Caco-2 (cell line): ENCODE measurements around the gene ECE1. TPM values are rescaled to one million over a fixed set of nuclear protein-coding genes. Genes with fewer than 3 reads are reported as not detected.
"Not testable (repeated sequence)": the region's sequence is repeated elsewhere in the genome, so short reads cannot be mapped to it uniquely, and the experiment has no call there.

Experiments
- BruUV-seq: library from RNA; stranded (reverse); fragments of 400-500 nt; replicated peaks from 2 replicates; lab custom pipeline; 2021; lab: Mats Ljungman, UMichigan
- CTCF ChIA-PET: fragments of 300-600 bp; sonication (Branson Sonifier 250); formaldehyde crosslinking; loops from one replicate; lab custom pipeline; 2022; ENCODE audit warnings: antibody characterized with exemption; lab: Charles Lee
- POLR2A ChIA-PET: fragments of 300-600 bp; sonication (Branson Sonifier 250); formaldehyde crosslinking; loops from one replicate; lab custom pipeline; 2022; ENCODE audit warnings: antibody characterized with exemption; lab: Charles Lee
- DNase-seq, 2 experiments: peaks; one replicate each; pipeline versions ENCODE4 v3.0.0 to v3.0.0-alpha.2; 2020 to 2022
- H3K27me3 ChIP-seq: replicated peaks from 2 replicates; pipeline ENCODE4 v1.6.0; 2011; ENCODE audit warnings: low read length; ENCODE audit not compliant: control insufficient read depth, insufficient read depth
- H3K36me3 ChIP-seq: 2 replicates; pipeline ENCODE4 v1.5.1; 2011; ENCODE audit warnings: low read length; ENCODE audit not compliant: control insufficient read depth, insufficient read depth
- H3K4me1 ChIP-seq: fragments of 250-450 bp; sonication (Bioruptor Pico); 2 replicates; pipeline ENCODE4 v1.5.1; 2020; ENCODE audit warnings: mild to moderate bottlenecking
- H3K4me3 ChIP-seq: 2 replicates; pipeline ENCODE4 v1.5.1; 2011; ENCODE audit warnings: low read depth, mild to moderate bottlenecking, control low read depth, low read length
- H3K9me3 ChIP-seq: fragments of 250-450 bp; sonication (Bioruptor Pico); 2 replicates; pipeline ENCODE4 v1.5.1; 2020; ENCODE audit warnings: mild to moderate bottlenecking, moderate library complexity
- H3K27ac Mint-ChIP-seq: one replicate; pipeline ENCODE4 v1.8.0; 2022; ENCODE audit warnings: mixed read lengths; ENCODE audit not compliant: unreplicated experiment
- H3K27me3 Mint-ChIP-seq: one replicate; pipeline ENCODE4 v1.8.0; 2022; ENCODE audit warnings: mixed read lengths; ENCODE audit not compliant: insufficient read depth, unreplicated experiment
- H3K36me3 Mint-ChIP-seq: one replicate; pipeline ENCODE4 v1.8.0; 2022; ENCODE audit warnings: mild to moderate bottlenecking, mixed read lengths; ENCODE audit not compliant: insufficient read depth, unreplicated experiment
- H3K4me1 Mint-ChIP-seq: one replicate; pipeline ENCODE4 v1.8.0; 2022; ENCODE audit warnings: low read depth, mixed read lengths; ENCODE audit not compliant: unreplicated experiment
- H3K4me3 Mint-ChIP-seq: one replicate; pipeline ENCODE4 v1.8.0; 2022; ENCODE audit warnings: mild to moderate bottlenecking, moderate library complexity, mixed read lengths; ENCODE audit not compliant: unreplicated experiment
- H3K9me3 Mint-ChIP-seq: one replicate; pipeline ENCODE4 v1.8.0; 2022; ENCODE audit warnings: mixed read lengths; ENCODE audit not compliant: unreplicated experiment
- intact Hi-C: fragments of 100-400 bp; cut with micrococcal nuclease; formaldehyde crosslinking; loops from one replicate; pipeline ENCODE4 v1.10.0; 2022; ENCODE audit not compliant: unreplicated experiment
- total RNA-seq: library from RNA; stranded (reverse); gene quantifications from 2 replicates; pipeline ENCODE4 v1.2.3, GENCODE V29; 2022
- TF ChIP-seq, protein P1 (sequence below), 2 experiments: fragments of 200-600 bp in 1 of 2; IDR thresholded peaks; 1 replicate in 1 of 2; 2 replicates in 1 of 2; pipeline versions ENCODE4 v1.5.1 to v1.8.0; 2011 to 2022; ENCODE audit warnings: antibody characterized with exemption in 1 of 2, control low read depth in 1 of 2, inconsistent platforms in 1 of 2, low read depth in 1 of 2, low read length in 1 of 2, mild to moderate bottlenecking in 1 of 2, moderate library complexity in 1 of 2; ENCODE audit not compliant: insufficient read depth in 1 of 2, severe bottlenecking in 1 of 2, unreplicated experiment in 1 of 2

ECE1 gene
- total RNA-seq, 1 experiment from 2014 or later = 50.2 TPM

DNA sequence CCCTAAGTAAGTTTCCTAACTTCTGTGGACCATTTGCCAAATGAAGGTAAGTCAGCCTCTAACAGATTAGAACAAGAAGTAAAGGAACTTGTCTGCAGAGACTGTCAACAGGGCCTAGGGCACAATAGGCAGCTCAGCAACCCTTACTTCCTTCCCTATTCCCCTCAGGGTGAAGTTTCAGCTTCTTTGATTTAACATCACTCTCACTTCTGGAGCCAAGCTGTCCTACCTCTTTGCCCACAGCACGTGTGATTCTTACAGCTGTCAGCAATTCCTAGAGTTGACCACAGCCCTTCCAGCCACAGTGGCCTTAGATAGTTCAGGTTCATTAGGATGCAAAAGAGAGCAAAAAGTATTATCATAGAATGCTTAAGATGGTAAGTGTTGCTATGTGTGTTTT is 106.0 kb downstream of the ECE1 start:
- intact Hi-C loops = no loop called here
- H3K27me3 Mint-ChIP-seq = no peaks in the 10 kb centered on the region

DNA sequence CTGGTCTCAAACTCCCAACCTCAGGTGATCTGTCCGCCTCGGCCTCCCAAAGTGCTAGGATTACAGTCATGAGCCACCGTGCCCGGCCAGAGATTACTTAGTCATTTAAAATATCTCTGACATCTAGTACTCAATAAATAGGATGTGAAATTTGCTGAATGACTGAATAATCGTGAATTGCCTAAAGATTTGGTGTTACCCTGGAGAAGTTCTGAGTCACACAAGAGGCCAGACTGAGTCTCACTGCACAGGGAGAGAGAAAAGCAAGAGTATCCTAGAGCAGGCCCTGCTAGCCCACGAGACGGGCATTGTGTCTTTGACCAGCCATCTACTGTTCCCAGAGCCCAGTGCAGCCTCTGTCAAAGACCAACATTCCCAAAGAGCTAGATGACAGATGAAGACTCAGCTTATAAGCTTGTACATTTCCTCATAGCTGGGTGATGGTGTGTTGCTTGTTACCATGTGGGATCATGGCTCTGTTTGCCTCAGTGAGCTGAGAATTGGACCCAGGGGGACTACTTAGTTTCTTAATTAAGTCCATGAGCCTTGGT is 108.0 kb downstream of the ECE1 start:
- BruUV-seq = no TSS peak
- ChIA-PET POLR2A (no interaction called here), CTCF (no interaction called here)
- no peaks in the 10 kb centered on the region for H3K27me3 ChIP-seq
- TF ChIP-seq, protein P1, sequence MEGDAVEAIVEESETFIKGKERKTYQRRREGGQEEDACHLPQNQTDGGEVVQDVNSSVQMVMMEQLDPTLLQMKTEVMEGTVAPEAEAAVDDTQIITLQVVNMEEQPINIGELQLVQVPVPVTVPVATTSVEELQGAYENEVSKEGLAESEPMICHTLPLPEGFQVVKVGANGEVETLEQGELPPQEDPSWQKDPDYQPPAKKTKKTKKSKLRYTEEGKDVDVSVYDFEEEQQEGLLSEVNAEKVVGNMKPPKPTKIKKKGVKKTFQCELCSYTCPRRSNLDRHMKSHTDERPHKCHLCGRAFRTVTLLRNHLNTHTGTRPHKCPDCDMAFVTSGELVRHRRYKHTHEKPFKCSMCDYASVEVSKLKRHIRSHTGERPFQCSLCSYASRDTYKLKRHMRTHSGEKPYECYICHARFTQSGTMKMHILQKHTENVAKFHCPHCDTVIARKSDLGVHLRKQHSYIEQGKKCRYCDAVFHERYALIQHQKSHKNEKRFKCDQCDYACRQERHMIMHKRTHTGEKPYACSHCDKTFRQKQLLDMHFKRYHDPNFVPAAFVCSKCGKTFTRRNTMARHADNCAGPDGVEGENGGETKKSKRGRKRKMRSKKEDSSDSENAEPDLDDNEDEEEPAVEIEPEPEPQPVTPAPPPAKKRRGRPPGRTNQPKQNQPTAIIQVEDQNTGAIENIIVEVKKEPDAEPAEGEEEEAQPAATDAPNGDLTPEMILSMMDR (IDR thresholded peaks at IDR 0.05; ENCODE audit: insufficient read depth in 1 of 2, low read depth in 1 of 2, low read length in 1 of 2, severe bottlenecking in 1 of 2, unreplicated experiment in 1 of 2) = no peak
- Mint-ChIP-seq H3K27me3 (no peaks in the 10 kb centered on the region), H3K4me1 (no peaks in the 10 kb centered on the region), H3K27ac (no peak overlapping the region), H3K9me3 (no peaks in the 10 kb centered on the region), H3K4me3 (no peak overlapping the region), H3K36me3 (peaks cover under 1% of the 10 kb centered on the region)
- DNase-seq = no peak
- H3K4me1 ChIP-seq = no peaks in the 10 kb centered on the region
- no peaks in the 10 kb centered on the region for H3K9me3 ChIP-seq
- no peaks in the 10 kb centered on the region for H3K36me3 ChIP-seq
- no peak overlapping the region for H3K4me3 ChIP-seq
- intact Hi-C loops = no loop called here

More for the DNA sequence above, 106.0 kb downstream of the ECE1 start:
- CTCF ChIA-PET = no interaction called here
- no TSS peak for BruUV-seq
- Mint-ChIP-seq H3K27ac (no peak overlapping the region), H3K9me3 (no peaks in the 10 kb centered on the region), H3K4me1 (no peaks in the 10 kb centered on the region), H3K36me3 (no peaks in the 10 kb centered on the region), H3K4me3 (no peak overlapping the region)
- TF ChIP-seq, protein P1 (IDR thresholded peaks at IDR 0.05; ENCODE audit: insufficient read depth in 1 of 2, low read depth in 1 of 2, low read length in 1 of 2, severe bottlenecking in 1 of 2, unreplicated experiment in 1 of 2) = no peak
- DNase-seq = no peak
- H3K36me3 ChIP-seq = no peaks in the 10 kb centered on the region
- POLR2A ChIA-PET = no interaction called here
- no peak overlapping the region for H3K4me3 ChIP-seq
- no peaks in the 10 kb centered on the region for H3K27me3 ChIP-seq
- H3K9me3 ChIP-seq = no peaks in the 10 kb centered on the region
- H3K4me1 ChIP-seq = no peaks in the 10 kb centered on the region

DNA sequence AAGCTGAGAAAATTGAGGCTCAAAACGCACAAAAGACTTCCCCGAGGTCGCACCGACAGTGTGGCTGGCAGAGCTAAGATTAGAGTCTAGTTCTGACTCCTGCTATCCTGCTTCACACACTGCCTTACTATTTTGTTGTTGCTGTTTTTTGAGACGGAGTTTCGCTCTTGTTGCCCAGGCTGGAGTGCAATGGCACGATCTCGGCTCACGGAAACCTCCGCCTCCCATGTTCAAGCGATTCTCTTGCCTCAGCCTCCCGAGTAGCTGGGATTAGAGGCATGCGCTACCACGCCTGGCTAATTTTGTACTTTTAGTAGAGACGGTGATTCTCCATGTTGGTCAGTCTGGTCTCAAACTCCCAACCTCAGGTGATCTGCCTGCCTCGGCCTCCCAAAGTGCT is 112.0 kb downstream of the ECE1 start:
- H3K36me3 ChIP-seq, H3K4me3 ChIP-seq, BruUV-seq, H3K4me3 Mint-ChIP-seq, DNase-seq, H3K27ac Mint-ChIP-seq, H3K27me3 Mint-ChIP-seq, H3K9me3 ChIP-seq, POLR2A ChIA-PET, H3K9me3 Mint-ChIP-seq, H3K4me1 Mint-ChIP-seq, H3K4me1 ChIP-seq, CTCF ChIA-PET, H3K27me3 ChIP-seq: not testable (repeated sequence)
- H3K36me3 Mint-ChIP-seq = peaks cover 16% of the 10 kb centered on the region
- intact Hi-C loops = loop anchor here (10.0 kb wide), 1 partner anchor 393 kb away; the partner anchor contains the start of gene HP1BP3
